ENCODE data around the gene CNOT4. TPM values are rescaled to one million over a fixed set of nuclear protein-coding genes. Genes with fewer than 3 reads are reported as not detected.

The CNOT4 gene
- total and polyA plus RNA-seq, 10 donors: 5.3 to 36.9 (median 27.9) TPM

- H3K4me3 ChIP-seq: no peak overlapping the region
- H3K9me3 ChIP-seq: no peaks in the 10 kb centered on the region
- H3K4me1 ChIP-seq: no peaks in the 10 kb centered on the region
- intact Hi-C loops (cut with DNase I; ENCODE audit: low total_unique reads): no loop called here
- H3K36me3 ChIP-seq: peaks cover 0 to 74% (median 4%) of the 10 kb centered on the region in 6 donors
- DNase-seq: no peak
- TF ChIP-seq POLR2A (IDR thresholded peaks at IDR 0.05): no peak
- no peak for TF ChIP-seq POLR2AphosphoS5 (IDR thresholded peaks at IDR 0.05)
- TF ChIP-seq CTCF (IDR thresholded peaks at IDR 0.05 in 8 of 11, conservative IDR thresholded peaks at IDR 0.05 in 3 of 11): no peak
- H3K27ac ChIP-seq: no peak overlapping the region
- no peaks in the 10 kb centered on the region for H3K27me3 ChIP-seq (replicated peaks in 1 of 7)
Observed at GRCh38 chr7:135411098-135411497, 98.8 kb downstream of the CNOT4 start.

- Histone ChIP-seq H3K27me3 (replicated peaks in 1 of 7) (no peaks in the 10 kb centered on the region), H3K27ac (no peak overlapping the region), H3K4me1 (no peaks in the 10 kb centered on the region), H3K36me3 (peaks cover 0 to 75% (median 4%) of the 10 kb centered on the region in 6 donors), H3K9me3 (no peaks in the 10 kb centered on the region), H3K4me3 (no peak overlapping the region)
- 95 to 98% (median 97%) methylated on average over 3 of the region's 3 CpGs for WGBS, 5 donors
- TF ChIP-seq POLR2A (IDR thresholded peaks at IDR 0.05) (no peak), CTCF (IDR thresholded peaks at IDR 0.05 in 8 of 11, conservative IDR thresholded peaks at IDR 0.05 in 3 of 11) (no peak), POLR2AphosphoS5 (IDR thresholded peaks at IDR 0.05) (no peak)
- no peak for DNase-seq
- intact Hi-C loops (cut with DNase I; ENCODE audit: low total_unique reads): no loop called here
Observed at GRCh38 chr7:135410543-135410942, 99.4 kb downstream of the CNOT4 start.

- peaks cover 0 to 79% (median 4%) of the 10 kb centered on the region in 6 donors for H3K36me3 ChIP-seq
- H3K4me1 ChIP-seq: no peaks in the 10 kb centered on the region
- H3K9me3 ChIP-seq: no peaks in the 10 kb centered on the region
- 97 to 100% (median 99%) methylated on average over 2 of the region's 2 CpGs for WGBS, 5 donors
- H3K27me3 ChIP-seq (replicated peaks in 1 of 7): no peaks in the 10 kb centered on the region
- DNase-seq: no peak
- no peak overlapping the region for H3K27ac ChIP-seq
- intact Hi-C loops (cut with DNase I; ENCODE audit: low total_unique reads): no loop called here
- no peak overlapping the region for H3K4me3 ChIP-seq
- TF ChIP-seq POLR2AphosphoS5 (IDR thresholded peaks at IDR 0.05) (no peak), CTCF (IDR thresholded peaks at IDR 0.05 in 8 of 11, conservative IDR thresholded peaks at IDR 0.05 in 3 of 11) (no peak), POLR2A (IDR thresholded peaks at IDR 0.05) (no peak)
Observed at GRCh38 chr7:135409845-135410542, 99.9 kb downstream of the CNOT4 start.

- H3K9me3 ChIP-seq: no peaks in the 10 kb centered on the region
- intact Hi-C loops (cut with DNase I; ENCODE audit: low total_unique reads): no loop called here
Observed at GRCh38 chr7:135407884-135408283, 102.0 kb downstream of the CNOT4 start.

More at GRCh38 chr7:135407884-135408283, 102.0 kb downstream of the CNOT4 start:
- Histone ChIP-seq H3K4me3 (no peak overlapping the region), H3K27me3 (replicated peaks in 1 of 7) (no peaks in the 10 kb centered on the region), H3K4me1 (no peaks in the 10 kb centered on the region), H3K27ac (no peak overlapping the region), H3K36me3 (peaks cover 0 to 64% (median 4%) of the 10 kb centered on the region in 6 donors)
- no peak for DNase-seq
- no peak for TF ChIP-seq POLR2AphosphoS5 (IDR thresholded peaks at IDR 0.05)
- no peak for TF ChIP-seq POLR2A (IDR thresholded peaks at IDR 0.05)
- TF ChIP-seq CTCF (IDR thresholded peaks at IDR 0.05 in 8 of 11, conservative IDR thresholded peaks at IDR 0.05 in 3 of 11): no peak

Measured in spleen (tissue), 11 donors.